NK-92 (cell line): ENCODE data around the gene PDE4A.
"Not testable (repeated sequence)": the region's sequence is repeated elsewhere in the genome, so short reads cannot be mapped to it uniquely, and the experiment has no call there.

Experiments
- DNase-seq: peaks from one replicate; lab custom pipeline; 2025; ENCODE audit not compliant: unreplicated experiment; lab: John Stamatoyannopoulos, UW

PDE4A gene

GRCh38 chr19:10403137-10404021, 17.0 kb upstream of the PDE4A start, which contains the start of gene CDC37:
TSS of gene CDC37 (minus strand) at chr19:10403542. CDS start at chr19:10403479, 63 bp downstream.
- peak; percentile 71 for DNase-seq

GRCh38 chr19:10404888-10405820, 15.2 kb upstream of the PDE4A start:
- no peak for DNase-seq

- DNase-seq: no peak
These were observed 14.1 kb upstream of the PDE4A start for GRCh38 chr19:10406191-10406590.

- no peak for DNase-seq
These were observed 13.2 kb upstream of the PDE4A start for GRCh38 chr19:10407096-10407495.

- DNase-seq: no peak
These were observed 11.6 kb upstream of the PDE4A start for GRCh38 chr19:10408511-10409283.

- not testable (repeated sequence) for DNase-seq
These were observed 9.1 kb upstream of the PDE4A start for GRCh38 chr19:10411224-10411623.

- DNase-seq: no peak
These were observed 7.9 kb upstream of the PDE4A start for GRCh38 chr19:10412257-10412977.

- no peak for DNase-seq
These were observed 4.3 kb upstream of the PDE4A start for GRCh38 chr19:10416083-10416379.

- peak; percentile 66 for DNase-seq
These were observed 3.7 kb upstream of the PDE4A start for GRCh38 chr19:10416380-10417257.

GRCh38 chr19:10417541-10418234, 2.6 kb upstream of the PDE4A start:
- DNase-seq: no peak

- DNase-seq: no peak
These were observed 2.2 kb upstream of the PDE4A start for GRCh38 chr19:10418235-10418484.

- no peak for DNase-seq
These were observed 1.7 kb upstream of the PDE4A start for GRCh38 chr19:10418485-10419199.

GRCh38 chr19:10419200-10419645, 1.1 kb upstream of the PDE4A start:
- DNase-seq: no peak

GRCh38 chr19:10419646-10420443, 493 bp upstream of the PDE4A start:
- DNase-seq: no peak

- DNase-seq: no peak
These were observed 1.1 kb downstream of the PDE4A start for GRCh38 chr19:10421240-10422045.

- no peak for DNase-seq
These were observed 1.7 kb downstream of the PDE4A start for GRCh38 chr19:10422046-10422461.

GRCh38 chr19:10422846-10423245, 2.5 kb downstream of the PDE4A start:
- DNase-seq: no peak
